HG02938 (cell line): ENCODE data around the gene C2orf81.

Experiments used
- ATAC-seq: cut with Tn5 transposase; IDR thresholded peaks from one replicate; pipeline ENCODE4 v1.9.1; 2021; ENCODE audit warnings: mild to moderate bottlenecking, moderate library complexity; ENCODE audit not compliant: unreplicated experiment

The C2orf81 gene

GRCh38 chr2:74364533-74365505, 56.6 kb downstream of the C2orf81 start:
- no peak for ATAC-seq
